GM13976 (cell line): ENCODE results near the gene POLG2.

Experiments used
- DNase-seq: peaks from one replicate; pipeline ENCODE4 v3.0.0; 2012; ENCODE audit warnings: low spot score
- in situ Hi-C: fragments of 300-500 bp; cut with MboI; formaldehyde crosslinking; loops from one replicate; pipeline ENCODE4 v1.12.0; 2022; ENCODE audit warnings: low sequenced_read_pairs, mixed read lengths, inconsistent platforms; ENCODE audit not compliant: unreplicated experiment
- TF ChIP-seq, protein P1 (sequence below): IDR thresholded peaks from 2 replicates; pipeline ENCODE4 v1.5.1; 2012; ENCODE audit warnings: borderline replicate concordance, mild to moderate bottlenecking; ENCODE audit not compliant: insufficient read depth; ENCODE audit errors: extremely low read depth, missing control alignments, control extremely low read depth

POLG2 gene

DNA sequence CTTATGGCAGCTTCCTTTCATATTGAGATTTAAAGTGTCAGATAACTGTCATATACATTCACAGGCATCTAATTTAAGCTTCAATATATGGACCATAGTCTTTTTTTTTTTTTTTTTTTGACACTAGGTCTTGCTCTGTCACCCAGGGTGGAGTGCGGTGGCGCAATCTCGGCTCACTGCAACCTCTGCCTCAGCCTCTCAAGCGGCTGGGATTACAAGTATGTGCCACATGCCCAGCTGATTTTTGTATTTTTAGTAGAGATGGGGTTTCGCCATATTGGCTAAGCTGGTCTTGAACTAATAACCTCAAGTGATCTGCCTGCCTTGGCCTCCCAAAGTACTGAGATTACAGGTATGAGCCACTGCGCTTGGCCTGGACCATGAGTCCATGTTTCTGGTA is 23.5 kb upstream of the POLG2 start:
- TF ChIP-seq, protein P1, sequence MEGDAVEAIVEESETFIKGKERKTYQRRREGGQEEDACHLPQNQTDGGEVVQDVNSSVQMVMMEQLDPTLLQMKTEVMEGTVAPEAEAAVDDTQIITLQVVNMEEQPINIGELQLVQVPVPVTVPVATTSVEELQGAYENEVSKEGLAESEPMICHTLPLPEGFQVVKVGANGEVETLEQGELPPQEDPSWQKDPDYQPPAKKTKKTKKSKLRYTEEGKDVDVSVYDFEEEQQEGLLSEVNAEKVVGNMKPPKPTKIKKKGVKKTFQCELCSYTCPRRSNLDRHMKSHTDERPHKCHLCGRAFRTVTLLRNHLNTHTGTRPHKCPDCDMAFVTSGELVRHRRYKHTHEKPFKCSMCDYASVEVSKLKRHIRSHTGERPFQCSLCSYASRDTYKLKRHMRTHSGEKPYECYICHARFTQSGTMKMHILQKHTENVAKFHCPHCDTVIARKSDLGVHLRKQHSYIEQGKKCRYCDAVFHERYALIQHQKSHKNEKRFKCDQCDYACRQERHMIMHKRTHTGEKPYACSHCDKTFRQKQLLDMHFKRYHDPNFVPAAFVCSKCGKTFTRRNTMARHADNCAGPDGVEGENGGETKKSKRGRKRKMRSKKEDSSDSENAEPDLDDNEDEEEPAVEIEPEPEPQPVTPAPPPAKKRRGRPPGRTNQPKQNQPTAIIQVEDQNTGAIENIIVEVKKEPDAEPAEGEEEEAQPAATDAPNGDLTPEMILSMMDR, result no peak
- no peak for DNase-seq
- in situ Hi-C loops, result no loop called here

DNA sequence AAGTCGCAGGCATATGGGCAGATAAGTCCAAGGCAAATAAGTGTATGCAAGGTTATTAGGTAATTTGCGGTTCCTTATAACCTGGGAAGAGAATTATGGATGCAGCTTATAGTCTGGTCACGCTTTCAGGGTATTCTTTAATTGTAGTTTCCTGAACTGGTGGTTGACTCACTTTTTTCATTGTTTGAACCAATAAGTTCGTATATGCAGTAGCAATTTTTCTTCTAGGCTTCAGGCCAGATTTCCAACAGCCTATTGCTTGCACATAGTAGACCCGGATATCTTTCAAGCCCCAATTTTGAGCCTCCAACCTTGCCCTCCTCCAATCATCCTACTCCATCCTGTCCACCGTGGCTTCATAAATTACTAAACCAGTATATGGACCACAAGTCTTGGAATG is 22.7 kb upstream of the POLG2 start:
- TF ChIP-seq, protein P1, result no peak
- in situ Hi-C loops, result no loop called here
- no peak for DNase-seq

DNA sequence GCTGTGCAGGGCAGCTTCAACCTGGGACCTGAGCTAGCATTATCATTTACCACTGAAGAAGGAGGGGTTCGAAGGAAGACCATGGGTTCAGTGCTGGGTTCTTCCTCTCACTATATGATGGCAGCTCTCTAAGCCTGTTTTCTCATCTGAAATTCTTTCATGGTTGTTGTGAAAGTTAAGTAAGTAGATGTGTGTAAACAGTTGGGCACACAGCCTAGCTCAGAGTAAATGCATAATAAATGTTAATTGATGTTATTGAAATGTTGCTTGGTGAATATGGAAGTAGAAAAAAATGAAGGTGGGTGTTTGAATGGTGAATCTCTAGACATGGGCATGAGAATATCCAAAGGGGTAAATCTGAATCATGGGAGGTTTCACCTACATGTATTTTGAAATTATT is 19.0 kb upstream of the POLG2 start:
- TF ChIP-seq, protein P1, result no peak
- in situ Hi-C loops, result no loop called here

DNA sequence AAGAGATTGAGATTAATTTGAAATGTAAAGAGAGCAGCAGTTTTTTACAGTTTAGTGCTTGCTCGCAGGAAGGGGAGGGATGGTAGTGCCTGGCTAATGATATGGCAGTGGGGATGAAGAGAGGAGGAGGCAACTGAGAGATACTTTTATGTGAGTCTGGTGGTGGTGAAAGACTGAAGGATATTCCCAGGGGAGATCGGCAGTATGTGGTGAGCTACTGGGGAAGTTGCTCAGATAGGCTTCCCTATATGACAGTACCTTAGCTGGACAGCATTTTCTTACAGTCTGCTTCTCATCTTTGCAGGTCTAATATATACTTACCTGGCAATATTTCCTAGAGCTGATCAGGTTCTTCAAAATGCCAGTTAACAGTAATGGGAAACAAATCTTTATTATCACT is 18.6 kb upstream of the POLG2 start:
- in situ Hi-C loops, result no loop called here
- DNase-seq, result no peak
- TF ChIP-seq, protein P1, result no peak

More for the DNA sequence above, 19.0 kb upstream of the POLG2 start:
- no peak for DNase-seq

DNA sequence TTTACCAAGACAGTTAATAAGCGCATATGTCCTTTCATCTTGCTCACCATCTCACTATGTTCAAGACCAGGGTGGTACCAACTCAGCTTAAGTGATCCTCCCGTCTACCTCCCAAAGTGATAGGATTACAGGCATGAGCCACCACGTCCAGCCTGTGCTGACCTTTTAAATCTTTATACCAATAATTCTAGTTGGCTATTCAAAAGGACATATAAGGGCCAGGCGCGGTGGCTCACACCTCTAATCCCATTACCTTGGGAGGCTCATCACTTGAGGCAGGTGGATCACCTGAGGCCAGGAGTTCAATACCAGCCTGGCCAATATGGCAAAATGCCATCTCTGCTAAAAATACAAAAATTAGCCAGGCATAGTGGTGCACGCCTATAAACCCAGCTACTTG is 12.3 kb upstream of the POLG2 start:
- TF ChIP-seq, protein P1, result no peak
- in situ Hi-C loops, result no loop called here
- no peak for DNase-seq

DNA sequence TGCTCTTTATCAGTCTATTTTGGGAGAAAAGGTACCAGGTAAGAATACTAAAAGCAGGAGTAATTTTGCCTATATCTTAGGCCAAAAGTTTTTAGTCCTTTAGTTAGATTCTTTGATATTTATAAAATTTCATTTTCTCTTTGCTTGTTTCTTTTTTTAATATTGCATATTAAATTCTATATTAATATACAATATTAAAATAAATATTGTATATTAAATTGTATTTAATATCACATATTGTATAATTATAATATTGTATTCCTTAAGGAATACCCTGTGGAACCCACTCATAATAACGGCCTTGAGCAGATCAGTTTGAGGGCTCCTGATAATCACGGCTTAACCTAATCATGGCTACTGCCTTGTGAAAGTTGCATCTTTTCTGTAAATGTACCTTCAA is 11.8 kb upstream of the POLG2 start:
- TF ChIP-seq, protein P1, result no peak
- in situ Hi-C loops, result no loop called here
- DNase-seq, result no peak

DNA sequence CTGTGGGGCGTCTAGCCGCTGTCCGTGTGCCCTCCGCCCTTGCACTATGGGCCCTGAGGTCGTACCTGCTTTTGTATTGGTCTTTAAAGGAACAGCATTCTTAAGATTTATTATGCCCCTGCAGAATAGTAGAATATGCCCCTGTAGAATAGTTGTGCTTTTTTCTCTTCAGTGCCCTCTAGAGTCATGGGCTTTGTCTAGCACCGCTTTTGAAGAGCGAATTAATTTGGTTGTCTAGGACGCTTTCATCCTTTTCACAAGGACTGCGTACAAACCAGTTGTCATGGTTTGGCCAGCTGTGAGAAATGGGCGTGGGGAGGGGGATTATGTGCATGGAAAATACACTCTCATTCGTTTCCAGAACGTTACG is 10.5 kb upstream of the POLG2 start:
- peak; percentile 63 for DNase-seq
- TF ChIP-seq, protein P1, result peak; percentile 40
- in situ Hi-C loops, result no loop called here
